Measurements from ENCODE around the gene IGSF21.

Gene IGSF21

DNA sequence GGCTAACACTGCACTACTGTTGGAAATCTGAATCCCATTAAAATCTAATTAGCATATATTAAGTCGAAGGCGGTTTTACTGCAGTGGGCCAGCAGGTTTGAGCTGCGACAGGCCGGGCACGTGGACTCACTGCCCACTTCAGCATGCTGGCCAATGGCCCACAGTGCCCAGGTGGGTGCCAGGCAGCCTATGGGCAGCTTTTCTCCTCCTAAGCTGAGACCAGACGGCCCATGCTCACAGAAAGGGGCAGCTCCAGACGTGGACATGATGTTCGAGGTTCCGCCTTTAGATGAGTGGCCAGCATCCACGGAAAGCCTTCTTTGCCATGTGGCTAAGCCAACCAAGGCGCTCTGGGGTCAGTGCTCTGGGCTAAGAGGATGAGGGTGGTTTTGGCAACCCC, 283.4 kb downstream of the IGSF21 start:
- Histone ChIP-seq H3K27me3 (replicated peaks; ENCODE audit: control insufficient read depth, insufficient read depth, low read length) (peaks cover 4% of the 10 kb centered on the region; the same call in 1 of the 2 replicates), H3K36me3 (ENCODE audit: control insufficient read depth, insufficient read depth, low read length) (no peaks in the 10 kb centered on the region), H3K4me3 (replicated peaks; ENCODE audit: low read depth, low read length) (no peak overlapping the region)
- no peak for DNase-seq (ENCODE audit: extremely low read depth, insufficient read length)
- TF ChIP-seq, protein P1, sequence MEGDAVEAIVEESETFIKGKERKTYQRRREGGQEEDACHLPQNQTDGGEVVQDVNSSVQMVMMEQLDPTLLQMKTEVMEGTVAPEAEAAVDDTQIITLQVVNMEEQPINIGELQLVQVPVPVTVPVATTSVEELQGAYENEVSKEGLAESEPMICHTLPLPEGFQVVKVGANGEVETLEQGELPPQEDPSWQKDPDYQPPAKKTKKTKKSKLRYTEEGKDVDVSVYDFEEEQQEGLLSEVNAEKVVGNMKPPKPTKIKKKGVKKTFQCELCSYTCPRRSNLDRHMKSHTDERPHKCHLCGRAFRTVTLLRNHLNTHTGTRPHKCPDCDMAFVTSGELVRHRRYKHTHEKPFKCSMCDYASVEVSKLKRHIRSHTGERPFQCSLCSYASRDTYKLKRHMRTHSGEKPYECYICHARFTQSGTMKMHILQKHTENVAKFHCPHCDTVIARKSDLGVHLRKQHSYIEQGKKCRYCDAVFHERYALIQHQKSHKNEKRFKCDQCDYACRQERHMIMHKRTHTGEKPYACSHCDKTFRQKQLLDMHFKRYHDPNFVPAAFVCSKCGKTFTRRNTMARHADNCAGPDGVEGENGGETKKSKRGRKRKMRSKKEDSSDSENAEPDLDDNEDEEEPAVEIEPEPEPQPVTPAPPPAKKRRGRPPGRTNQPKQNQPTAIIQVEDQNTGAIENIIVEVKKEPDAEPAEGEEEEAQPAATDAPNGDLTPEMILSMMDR (IDR thresholded peaks at IDR 0.05; ENCODE audit: insufficient read depth, low read length, poor library complexity, severe bottlenecking), result no peak

DNA sequence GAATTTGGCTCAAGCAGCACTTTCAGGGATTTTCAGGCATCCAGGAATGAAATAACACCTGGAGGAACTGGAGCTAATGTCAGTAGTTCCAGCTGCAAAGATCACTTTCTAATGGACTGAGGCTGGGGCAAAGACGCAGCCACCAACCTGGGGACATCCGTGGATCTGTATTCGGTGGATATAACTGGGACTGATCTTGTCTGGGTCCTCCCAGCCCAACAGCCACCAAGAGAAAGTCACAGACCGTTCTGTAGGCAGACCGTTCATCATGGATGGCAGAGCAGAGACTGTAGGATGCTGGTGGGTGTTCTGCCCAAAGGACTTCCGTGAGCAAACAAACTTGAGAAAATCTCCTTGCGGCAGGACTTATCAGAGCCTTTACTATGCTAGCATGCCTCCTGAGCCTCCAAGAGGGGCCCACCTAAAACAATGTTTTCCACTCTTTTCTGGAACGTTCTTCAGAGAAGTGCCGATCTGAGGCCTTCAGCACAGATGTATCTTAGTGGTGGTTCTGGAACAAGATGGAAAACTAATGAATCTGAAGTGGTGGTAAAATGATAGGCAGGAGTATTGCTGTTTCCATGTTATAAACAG, 287.1 kb downstream of the IGSF21 start:
- H3K4me3 ChIP-seq (replicated peaks; ENCODE audit: low read depth, low read length), result no peak overlapping the region
- DNase-seq (ENCODE audit: extremely low read depth, insufficient read length), result no peak
- TF ChIP-seq, protein P1 (IDR thresholded peaks at IDR 0.05; ENCODE audit: insufficient read depth, low read length, poor library complexity, severe bottlenecking), result no peak
- peaks cover 1% of the 10 kb centered on the region for H3K27me3 ChIP-seq (replicated peaks; ENCODE audit: control insufficient read depth, insufficient read depth, low read length)
- H3K36me3 ChIP-seq (ENCODE audit: control insufficient read depth, insufficient read depth, low read length), result no peaks in the 10 kb centered on the region

DNA sequence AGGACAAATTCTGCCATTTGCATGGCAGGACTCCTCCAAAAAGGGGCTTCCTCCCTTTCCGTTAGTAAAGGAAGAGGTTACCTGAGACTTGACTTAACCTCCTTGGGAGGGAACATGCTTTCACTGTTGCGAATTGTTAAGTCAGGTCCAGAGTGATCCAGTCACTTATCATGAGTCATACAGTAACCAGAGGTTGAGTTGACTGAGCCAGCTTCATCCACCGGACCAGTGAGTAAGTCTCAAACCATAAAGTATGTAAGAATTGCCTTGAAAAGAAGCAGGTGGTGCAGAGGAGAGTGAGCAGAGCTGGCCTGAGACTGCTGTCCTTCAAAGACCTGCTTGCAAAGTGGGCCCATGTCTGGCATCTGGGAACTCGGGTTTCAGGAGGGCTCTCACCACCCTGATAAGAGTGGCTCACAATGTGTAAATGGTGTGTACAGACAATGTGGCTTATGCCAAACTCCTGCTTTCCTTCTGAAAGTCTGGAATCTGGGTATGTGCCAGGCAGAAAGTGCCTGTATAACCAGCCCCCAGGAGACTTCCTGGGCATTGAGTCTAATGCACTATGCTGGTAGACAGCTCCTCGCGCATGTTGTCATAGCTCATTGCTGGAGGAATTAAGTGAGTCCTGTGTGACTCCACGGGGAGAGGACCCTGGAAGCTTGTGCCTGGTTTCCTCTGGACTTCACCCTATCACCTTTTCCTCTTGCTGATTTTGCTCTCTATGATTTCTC, 288.8 kb downstream of the IGSF21 start:
- no peak overlapping the region for H3K4me3 ChIP-seq (replicated peaks; ENCODE audit: low read depth, low read length)
- TF ChIP-seq, protein P1 (IDR thresholded peaks at IDR 0.05; ENCODE audit: insufficient read depth, low read length, poor library complexity, severe bottlenecking), result no peak
- H3K27me3 ChIP-seq (replicated peaks; ENCODE audit: control insufficient read depth, insufficient read depth, low read length), result no peaks in the 10 kb centered on the region; the same call in none of the 2 replicates
- DNase-seq (ENCODE audit: extremely low read depth, insufficient read length), result no peak
- H3K36me3 ChIP-seq (ENCODE audit: control insufficient read depth, insufficient read depth, low read length), result no peaks in the 10 kb centered on the region

DNA sequence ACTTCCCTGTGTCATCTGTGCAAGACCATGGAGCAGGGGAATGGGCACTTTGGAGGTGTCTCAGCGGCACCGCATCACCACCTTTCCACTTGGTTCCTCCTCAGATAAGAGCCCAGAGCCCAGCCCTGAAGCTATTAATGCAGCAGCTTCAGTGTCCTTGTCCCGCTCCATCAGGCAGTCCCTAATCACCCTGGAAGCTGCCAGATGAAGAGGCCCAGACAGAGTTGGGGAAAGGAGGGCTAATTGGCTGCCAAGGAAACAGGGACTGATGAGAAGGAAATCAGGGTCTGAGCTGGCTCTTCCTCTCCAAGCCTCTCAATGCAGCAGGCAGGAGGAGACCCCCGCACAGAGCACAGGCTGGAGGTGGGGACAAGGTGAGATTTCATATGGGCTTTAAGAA, 290.0 kb downstream of the IGSF21 start:
- Histone ChIP-seq H3K4me3 (replicated peaks; ENCODE audit: low read depth, low read length) (no peak overlapping the region), H3K27me3 (replicated peaks; ENCODE audit: control insufficient read depth, insufficient read depth, low read length) (no peaks in the 10 kb centered on the region; the same call in none of the 2 replicates), H3K36me3 (ENCODE audit: control insufficient read depth, insufficient read depth, low read length) (no peaks in the 10 kb centered on the region)
- TF ChIP-seq, protein P1 (IDR thresholded peaks at IDR 0.05; ENCODE audit: insufficient read depth, low read length, poor library complexity, severe bottlenecking), result no peak
- DNase-seq (ENCODE audit: extremely low read depth, insufficient read length), result no peak

DNA sequence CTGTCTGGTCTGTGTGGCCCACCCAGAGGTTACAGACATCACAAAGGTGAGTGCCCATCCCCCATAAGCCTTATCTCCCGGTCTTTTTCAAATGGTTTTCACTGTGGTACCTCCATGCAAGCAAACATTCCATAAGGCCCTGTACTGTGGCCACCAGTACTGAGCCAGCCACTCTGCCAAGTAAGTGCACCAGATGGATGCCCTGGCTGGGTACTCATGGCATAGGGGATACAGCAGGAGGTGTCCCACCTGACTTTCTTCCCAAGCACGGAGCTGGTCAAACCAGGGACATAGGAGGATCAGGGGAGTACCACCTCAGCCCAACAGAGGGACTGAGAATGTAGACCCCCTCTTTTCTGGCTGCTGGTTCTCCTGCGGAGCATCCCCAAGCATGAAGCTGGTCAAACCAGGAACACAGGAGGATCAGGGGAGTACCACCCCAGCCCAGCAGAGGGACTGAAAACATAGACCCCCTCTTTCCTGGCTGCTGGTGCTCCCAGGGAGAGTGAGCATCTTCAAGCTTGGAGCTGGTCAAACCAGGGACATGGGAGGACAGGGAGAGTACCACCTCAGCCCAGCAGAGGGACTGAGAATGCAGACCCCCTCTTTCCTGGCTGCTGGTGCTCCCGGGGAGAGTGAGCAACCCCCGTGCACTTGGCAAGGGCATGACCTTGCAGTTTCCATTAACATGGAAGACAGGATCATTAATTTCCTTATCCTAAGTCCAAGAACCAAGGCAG, 291.4 kb downstream of the IGSF21 start:
- TF ChIP-seq, protein P1 (IDR thresholded peaks at IDR 0.05; ENCODE audit: insufficient read depth, low read length, poor library complexity, severe bottlenecking), result no peak
- Histone ChIP-seq H3K27me3 (replicated peaks; ENCODE audit: control insufficient read depth, insufficient read depth, low read length) (no peaks in the 10 kb centered on the region; the same call in none of the 2 replicates), H3K36me3 (ENCODE audit: control insufficient read depth, insufficient read depth, low read length) (no peaks in the 10 kb centered on the region), H3K4me3 (replicated peaks; ENCODE audit: low read depth, low read length) (no peak overlapping the region)
- DNase-seq (ENCODE audit: extremely low read depth, insufficient read length), result no peak

Data from GM06990 (cell line).